WTC11 (cell line): Measurements from ENCODE around the gene SYDE2. TPM values are rescaled to one million over a fixed set of nuclear protein-coding genes. Genes with fewer than 3 reads are reported as not detected.
"Not testable (repeated sequence)": the region's sequence is repeated elsewhere in the genome, so short reads cannot be mapped to it uniquely, and the experiment has no call there.

ENCODE experiments used
- ATAC-seq: fragments of 200-7000 bp; cut with Tn5 transposase; 2 replicates; pipeline ENCODE4 v1.10.0; 2021; ENCODE audit warnings: mild to moderate bottlenecking, moderate library complexity
- CTCF ChIA-PET: fragments of 300-600 bp; sonication (Branson Sonifier 250); formaldehyde crosslinking; loops from one replicate; lab custom pipeline; 2021; ENCODE audit warnings: antibody characterized with exemption; lab: Charles Lee
- POLR2A ChIA-PET: fragments of 350-600 bp; sonication (Branson Sonifier 250); formaldehyde crosslinking; loops from one replicate; lab custom pipeline; 2021; ENCODE audit warnings: antibody characterized with exemption; lab: Charles Lee
- DNase-seq: peaks from one replicate; pipeline ENCODE4 v3.0.0; 2021; ENCODE audit warnings: low spot score
- H3K27ac Mint-ChIP-seq: 2 replicates; pipeline ENCODE4 v1.8.0; 2021; ENCODE audit warnings: mixed read lengths
- H3K27me3 Mint-ChIP-seq: 2 replicates; pipeline ENCODE4 v1.8.0; 2021; ENCODE audit warnings: low read depth, mild to moderate bottlenecking, moderate library complexity, mixed read lengths
- H3K36me3 Mint-ChIP-seq: 2 replicates; pipeline ENCODE4 v1.8.0; 2021; ENCODE audit warnings: mixed read lengths
- H3K4me1 Mint-ChIP-seq: 2 replicates; pipeline ENCODE4 v1.8.0; 2022; ENCODE audit warnings: mixed read lengths
- H3K4me3 Mint-ChIP-seq: 2 replicates; pipeline ENCODE4 v1.8.0; 2021; ENCODE audit warnings: mild to moderate bottlenecking, moderate library complexity, mixed read lengths
- H3K9me3 Mint-ChIP-seq: 2 replicates; pipeline ENCODE4 v1.8.0; 2021; ENCODE audit warnings: mixed read lengths
- AFF4 ChIP-seq: sonication (generic); formaldehyde crosslinking; IDR thresholded peaks from 2 replicates; pipeline ENCODE4 v1.8.1; 2023; ENCODE audit warnings: mild to moderate bottlenecking, missing genetic modification reagents, borderline replicate concordance
- CBFB ChIP-seq: sonication (generic); formaldehyde crosslinking; IDR thresholded peaks from 2 replicates; pipeline ENCODE4 v1.8.1; 2022; ENCODE audit warnings: mild to moderate bottlenecking, low read depth, missing genetic modification reagents
- FOXP4 ChIP-seq: sonication (generic); formaldehyde crosslinking; IDR thresholded peaks from 2 replicates; pipeline ENCODE4 v1.8.0; 2022; ENCODE audit warnings: mild to moderate bottlenecking, missing genetic modification reagents
- IRF1 ChIP-seq: sonication (generic); formaldehyde crosslinking; IDR thresholded peaks from 2 replicates; pipeline ENCODE4 v1.8.0; 2023; ENCODE audit warnings: missing genetic modification reagents
- NFYB ChIP-seq: sonication (generic); formaldehyde crosslinking; conservative IDR thresholded peaks from 2 replicates; pipeline ENCODE4 v1.8.0; 2022; ENCODE audit warnings: low read depth, missing genetic modification reagents
- NR2C2 ChIP-seq: sonication (generic); formaldehyde crosslinking; IDR thresholded peaks from 2 replicates; pipeline ENCODE4 v1.8.0; 2022; ENCODE audit warnings: mild to moderate bottlenecking, missing genetic modification reagents
- OVOL2 ChIP-seq: fragments of 250-450 bp; sonication (Bioruptor Pico); IDR thresholded peaks from 2 replicates; pipeline ENCODE4 v1.9.0; 2021; ENCODE audit warnings: mild to moderate bottlenecking, borderline replicate concordance
- SP1 ChIP-seq: sonication (generic); formaldehyde crosslinking; conservative IDR thresholded peaks from 2 replicates; pipeline ENCODE4 v1.8.1; 2022; ENCODE audit warnings: missing genetic modification reagents
- ZNF232 ChIP-seq: sonication (generic); formaldehyde crosslinking; IDR thresholded peaks from 2 replicates; pipeline ENCODE4 v1.8.0; 2022; ENCODE audit warnings: mild to moderate bottlenecking, missing genetic modification reagents
- ZNF423 ChIP-seq: fragments of 250-450 bp; sonication (Bioruptor Pico); IDR thresholded peaks from 2 replicates; pipeline ENCODE4 v2.1.2; 2022; ENCODE audit warnings: mild to moderate bottlenecking, moderate library complexity
- total RNA-seq: library from RNA; stranded (reverse); gene quantifications from 3 replicates; pipeline ENCODE4 v1.2.3, GENCODE V29; 2021
- TF ChIP-seq, protein P1 (sequence below): sonication (generic); formaldehyde crosslinking; IDR thresholded peaks from 2 replicates; pipeline ENCODE4 v1.8.0; 2022; ENCODE audit warnings: missing genetic modification reagents

The SYDE2 gene
- total RNA-seq, 1 experiment from 2014 or later, result 13.8 TPM

DNA sequence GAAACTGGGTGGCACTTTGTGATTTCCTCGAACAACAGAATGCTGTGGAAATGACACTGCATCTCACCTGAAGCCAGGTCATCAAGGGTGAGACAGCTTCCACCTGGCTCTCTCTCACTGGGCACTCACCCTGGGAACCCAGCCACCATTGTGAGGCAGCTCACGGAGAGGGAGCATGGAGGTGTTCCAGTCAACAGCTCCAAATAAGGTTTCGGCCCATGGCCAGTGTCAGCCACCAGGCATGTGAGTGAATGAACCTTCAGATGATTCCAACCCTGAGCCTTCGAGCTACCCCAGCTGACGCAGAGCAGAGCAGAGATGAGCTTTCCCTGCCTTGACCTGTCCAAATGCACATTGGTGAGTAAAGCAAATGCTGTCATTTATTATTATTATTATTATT is 58.1 kb downstream of the SYDE2 start (continued):
- no peak for TF ChIP-seq AFF4 (CRISPR knock-in tag)
- no peak for TF ChIP-seq ZNF232 (CRISPR knock-in tag)
- no peak for TF ChIP-seq SP1 (CRISPR knock-in tag)
- no peak for TF ChIP-seq NFYB (CRISPR knock-in tag)
- no peak for TF ChIP-seq CBFB (CRISPR knock-in tag)
- no peak for TF ChIP-seq FOXP4 (CRISPR knock-in tag)
- TF ChIP-seq IRF1, result no peak
- no peak for TF ChIP-seq NR2C2 (CRISPR knock-in tag)
- TF ChIP-seq ZNF423 (CRISPR knock-in tag), result no peak

DNA sequence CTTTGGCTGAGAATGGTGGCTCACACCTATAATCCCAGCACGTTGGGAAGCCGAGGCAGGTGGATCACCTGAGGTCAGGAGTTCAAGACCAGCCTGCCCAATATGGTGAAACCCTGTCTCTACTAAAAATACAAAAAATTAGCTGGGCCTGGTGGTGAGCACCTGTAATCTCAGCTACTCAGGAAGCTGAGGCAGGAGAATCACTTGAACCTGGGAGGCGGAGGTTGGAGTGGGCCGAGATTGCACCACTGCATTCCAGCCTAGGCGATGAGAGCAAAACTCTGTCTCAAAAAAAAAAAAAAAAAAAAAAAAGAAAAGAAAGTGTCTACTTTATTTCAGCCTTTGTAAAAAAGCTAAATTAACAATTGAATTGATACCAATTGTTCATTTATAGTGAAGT is 62.4 kb downstream of the SYDE2 start:
- H3K4me1 Mint-ChIP-seq, H3K27me3 Mint-ChIP-seq, H3K27ac Mint-ChIP-seq, H3K9me3 Mint-ChIP-seq, ATAC-seq, DNase-seq, H3K4me3 Mint-ChIP-seq, H3K36me3 Mint-ChIP-seq: not testable (repeated sequence)
- ChIA-PET CTCF (interaction anchor here (0.5 to 2.1 kb wide), 5 partner anchors 9 to 194 kb away, joined by 3 to 9 read pairs (median 5); partner anchors contain the start of gene C1orf52), POLR2A (interaction anchor here (0.6 kb wide), 1 partner anchor 104 kb away, joined by 3 read pairs; no protein-coding TSS in a partner anchor)

- TF ChIP-seq OVOL2 (CRISPR knock-in tag), result no peak
- TF ChIP-seq, protein P1, sequence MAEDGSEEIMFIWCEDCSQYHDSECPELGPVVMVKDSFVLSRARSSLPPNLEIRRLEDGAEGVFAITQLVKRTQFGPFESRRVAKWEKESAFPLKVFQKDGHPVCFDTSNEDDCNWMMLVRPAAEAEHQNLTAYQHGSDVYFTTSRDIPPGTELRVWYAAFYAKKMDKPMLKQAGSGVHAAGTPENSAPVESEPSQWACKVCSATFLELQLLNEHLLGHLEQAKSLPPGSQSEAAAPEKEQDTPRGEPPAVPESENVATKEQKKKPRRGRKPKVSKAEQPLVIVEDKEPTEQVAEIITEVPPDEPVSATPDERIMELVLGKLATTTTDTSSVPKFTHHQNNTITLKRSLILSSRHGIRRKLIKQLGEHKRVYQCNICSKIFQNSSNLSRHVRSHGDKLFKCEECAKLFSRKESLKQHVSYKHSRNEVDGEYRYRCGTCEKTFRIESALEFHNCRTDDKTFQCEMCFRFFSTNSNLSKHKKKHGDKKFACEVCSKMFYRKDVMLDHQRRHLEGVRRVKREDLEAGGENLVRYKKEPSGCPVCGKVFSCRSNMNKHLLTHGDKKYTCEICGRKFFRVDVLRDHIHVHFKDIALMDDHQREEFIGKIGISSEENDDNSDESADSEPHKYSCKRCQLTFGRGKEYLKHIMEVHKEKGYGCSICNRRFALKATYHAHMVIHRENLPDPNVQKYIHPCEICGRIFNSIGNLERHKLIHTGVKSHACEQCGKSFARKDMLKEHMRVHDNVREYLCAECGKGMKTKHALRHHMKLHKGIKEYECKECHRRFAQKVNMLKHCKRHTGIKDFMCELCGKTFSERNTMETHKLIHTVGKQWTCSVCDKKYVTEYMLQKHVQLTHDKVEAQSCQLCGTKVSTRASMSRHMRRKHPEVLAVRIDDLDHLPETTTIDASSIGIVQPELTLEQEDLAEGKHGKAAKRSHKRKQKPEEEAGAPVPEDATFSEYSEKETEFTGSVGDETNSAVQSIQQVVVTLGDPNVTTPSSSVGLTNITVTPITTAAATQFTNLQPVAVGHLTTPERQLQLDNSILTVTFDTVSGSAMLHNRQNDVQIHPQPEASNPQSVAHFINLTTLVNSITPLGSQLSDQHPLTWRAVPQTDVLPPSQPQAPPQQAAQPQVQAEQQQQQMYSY (CRISPR knock-in tag), result no peak
- Mint-ChIP-seq H3K27ac (no peak overlapping the region), H3K4me3 (no peak overlapping the region), H3K9me3 (no peaks in the 10 kb centered on the region), H3K36me3 (no peaks in the 10 kb centered on the region), H3K27me3 (no peaks in the 10 kb centered on the region), H3K4me1 (no peaks in the 10 kb centered on the region)
- ChIA-PET POLR2A (no interaction called here), CTCF (interaction anchor here (2.1 kb wide), 2 partner anchors 122 to 193 kb away, joined by 6 to 9 read pairs; partner anchors contain the start of gene C1orf52)
- ATAC-seq (no peak), DNase-seq (no peak)
Observed at GRCh38 chr1:85137660-85138059, 63.2 kb downstream of the SYDE2 start.
